ENCODE results near the gene GHRL.
A peak's percentile ranks its signal among the peaks of the same experiment; 100 is the strongest.
"Not testable (repeated sequence)": the region's sequence is repeated elsewhere in the genome, so short reads cannot be mapped to it uniquely, and the experiment has no call there.

The GHRL gene

DNA sequence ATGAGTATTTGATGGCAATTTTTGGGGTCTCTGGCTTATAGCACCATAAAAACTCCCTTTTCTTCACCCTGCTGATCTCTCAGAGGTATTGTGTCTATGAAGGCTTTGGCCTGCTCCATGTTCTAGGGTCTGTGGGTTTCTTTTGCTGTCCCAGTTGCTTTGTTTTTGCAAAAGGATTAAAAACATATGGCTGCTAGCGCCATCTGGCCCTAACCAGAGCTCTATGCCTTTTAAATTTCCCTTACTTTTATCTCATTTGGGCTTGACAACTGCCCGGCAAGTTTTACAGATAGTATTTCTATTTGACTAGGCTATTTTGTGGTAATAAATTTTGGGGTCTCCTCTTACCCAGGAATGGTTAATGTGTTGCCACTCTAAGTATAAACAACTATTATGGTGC is 6.4 kb upstream of the GHRL start:
- DNase-seq (ENCODE audit: low spot score): no peak

DNA sequence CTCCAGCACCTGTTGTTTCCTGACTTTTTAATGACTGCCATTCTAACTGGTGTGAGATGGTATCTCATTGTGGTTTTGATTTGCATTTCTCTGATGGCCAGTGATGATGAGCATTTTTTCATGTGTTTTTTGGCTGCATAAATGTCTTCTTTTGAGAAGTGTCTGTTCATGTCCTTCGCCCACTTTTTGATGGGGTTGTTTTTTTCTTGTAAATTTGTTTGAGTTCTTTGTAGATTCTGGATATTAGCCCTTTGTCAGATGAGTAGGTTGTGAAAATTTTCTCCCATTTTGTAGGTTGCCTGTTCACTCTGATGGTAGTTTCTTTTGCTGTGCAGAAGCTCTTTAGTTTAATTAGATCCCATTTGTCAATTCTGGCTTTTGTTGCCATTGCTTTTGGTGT is 5.3 kb upstream of the GHRL start:
- not testable (repeated sequence) for DNase-seq (ENCODE audit: low spot score)

DNA sequence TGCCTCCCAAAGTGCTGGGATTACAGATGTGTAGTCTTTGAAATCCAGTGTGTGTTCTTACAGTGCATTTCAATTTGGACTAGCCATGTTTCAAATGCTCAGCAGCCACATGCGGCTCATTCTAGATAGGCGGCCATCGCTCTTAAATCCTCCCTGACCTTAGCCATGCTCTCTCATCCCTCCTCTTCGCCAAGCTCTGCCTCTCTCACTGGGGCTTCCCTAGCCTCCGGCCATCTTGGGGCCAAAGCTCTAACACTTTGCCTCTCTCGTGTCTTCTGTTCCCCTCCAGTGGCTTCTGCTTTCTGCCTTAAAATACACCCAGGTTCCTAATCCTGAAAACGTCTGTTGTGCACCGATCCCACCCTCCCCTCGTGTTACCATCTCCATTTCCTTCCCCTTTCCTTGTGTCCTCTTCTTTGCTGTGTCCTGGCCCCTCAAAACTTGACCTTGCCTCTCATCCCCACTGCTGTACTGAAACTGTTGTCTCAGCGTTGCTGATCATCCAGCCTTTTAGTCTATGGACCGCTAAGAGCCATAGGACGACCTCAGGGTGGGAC is 1.4 kb upstream of the GHRL start:
- DNase-seq (ENCODE audit: low spot score): no peak

DNA sequence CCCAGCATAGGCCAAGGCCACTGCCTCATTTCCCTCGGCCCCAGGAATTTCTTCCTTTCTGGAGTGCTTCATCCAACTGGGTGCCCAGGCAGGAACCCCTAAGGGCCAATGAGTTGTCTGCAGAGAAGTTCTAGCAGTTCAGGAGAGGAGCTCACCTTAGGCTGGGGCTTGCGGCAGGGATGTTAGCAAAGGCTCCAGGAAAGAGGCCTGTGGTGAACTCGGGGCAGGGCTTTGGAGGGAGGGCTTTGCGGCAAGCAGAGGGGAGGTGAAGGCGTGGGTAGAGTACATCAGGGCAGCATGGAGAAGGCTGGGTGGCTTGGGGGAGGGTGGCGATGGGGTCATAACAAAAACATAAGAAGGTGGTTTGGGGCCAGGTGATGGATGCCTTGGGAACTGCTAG is 1.1 kb downstream of the GHRL start:
- DNase-seq (ENCODE audit: low spot score): no peak

DNA sequence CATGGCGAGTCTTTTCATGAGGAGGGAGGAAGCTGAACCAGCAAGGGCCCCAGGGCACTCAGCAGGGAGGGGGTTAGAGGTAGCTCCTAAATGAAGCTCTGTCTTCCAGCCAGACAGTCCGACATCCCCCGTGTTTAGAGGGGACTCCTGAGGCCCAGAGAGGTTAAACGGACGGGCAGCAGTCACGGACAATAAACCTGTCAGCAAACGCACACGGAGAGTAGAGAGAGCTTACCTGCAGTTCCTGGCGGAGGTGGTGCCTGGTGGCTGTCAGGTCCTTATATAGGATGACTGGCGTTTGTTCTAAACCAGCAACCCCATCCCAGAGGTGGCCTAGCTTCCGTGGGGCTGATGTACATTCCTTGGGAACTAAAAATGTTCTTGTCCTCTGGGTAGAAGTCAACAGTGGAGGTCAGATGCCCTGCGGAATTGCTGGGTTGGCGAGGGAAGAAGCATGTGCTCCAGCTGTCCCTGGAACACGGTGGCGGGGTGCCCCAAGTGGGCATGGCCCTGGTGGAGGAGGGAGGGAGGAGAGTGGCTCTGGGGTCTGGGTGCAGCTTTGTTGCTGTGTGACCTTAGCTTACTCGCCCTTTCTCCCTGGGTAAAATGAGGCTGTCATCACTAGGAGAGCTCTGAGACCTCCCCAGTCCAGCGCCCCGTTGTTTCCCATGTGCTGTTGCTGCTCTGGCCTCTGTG is 2.1 kb downstream of the GHRL start:
- no peak for DNase-seq (ENCODE audit: low spot score)

DNA sequence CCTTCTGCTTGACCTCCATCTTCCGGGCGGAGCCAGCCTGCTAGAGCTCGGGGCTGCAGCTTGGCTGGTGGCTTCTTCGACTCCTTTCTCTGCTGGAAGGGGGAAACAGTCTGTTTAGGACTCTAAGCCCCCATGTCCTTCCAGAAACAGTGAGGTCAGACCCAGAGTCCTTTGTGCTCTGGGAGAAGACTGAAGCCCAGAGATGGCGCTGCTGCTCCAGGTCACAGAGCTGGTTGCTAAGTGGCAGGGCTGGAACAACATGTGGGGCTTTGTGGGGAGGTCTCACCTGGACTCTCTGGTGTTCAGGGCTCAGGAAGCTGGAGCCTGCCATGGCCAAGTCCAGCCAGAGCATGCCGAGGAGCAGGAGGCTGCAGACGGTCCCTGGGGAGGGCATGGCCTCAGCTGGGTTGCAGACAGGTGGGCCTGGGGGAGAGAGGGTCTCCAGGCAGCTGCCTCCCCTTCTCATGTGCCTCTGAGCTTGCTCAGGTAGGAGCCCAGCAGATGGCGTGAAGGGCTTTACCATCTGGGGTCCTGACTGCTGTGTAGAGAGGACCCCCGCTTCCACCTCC is 2.9 kb downstream of the GHRL start:
- DNase-seq (ENCODE audit: low spot score): no peak

DNA sequence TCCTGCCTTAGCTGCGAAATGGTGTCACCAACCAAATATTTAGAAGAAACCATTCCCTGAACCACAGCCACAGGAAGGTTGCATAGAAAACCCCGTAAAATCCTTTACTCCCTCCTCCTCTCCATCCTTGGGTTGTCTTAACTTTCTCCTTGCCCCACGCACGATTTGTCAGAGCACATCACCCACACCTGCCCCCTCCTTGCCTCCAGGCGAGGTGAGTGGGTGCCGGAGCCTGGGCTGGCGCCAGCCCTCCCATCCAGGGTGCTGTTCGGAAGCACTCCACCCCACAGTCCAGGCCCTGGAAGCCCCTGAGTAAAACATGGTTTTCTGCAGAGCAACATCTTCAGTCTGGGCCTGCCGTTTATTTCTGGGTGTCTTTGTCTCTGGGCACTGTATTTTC is 3.7 kb downstream of the GHRL start:
- no peak for DNase-seq (ENCODE audit: low spot score)

DNA sequence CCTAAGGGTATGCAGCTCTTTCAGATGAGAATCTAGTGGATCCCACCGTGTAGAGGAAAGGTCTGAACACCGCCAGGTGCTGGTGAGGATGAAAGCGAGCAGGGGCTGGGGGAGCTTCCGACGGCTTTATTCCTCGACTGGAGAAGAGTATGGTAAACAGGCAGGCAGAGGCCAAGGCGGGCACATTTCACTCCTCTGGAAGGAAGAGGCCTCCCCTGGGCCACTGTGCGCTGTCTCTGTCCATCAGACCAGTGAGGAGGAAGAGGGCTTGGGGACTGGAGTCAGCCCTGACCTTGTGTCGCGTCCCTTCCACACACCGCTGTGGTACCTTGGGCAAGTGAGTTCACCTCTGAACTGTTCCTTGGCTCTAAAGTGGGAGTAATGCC is 4.2 kb downstream of the GHRL start:
- no peak for DNase-seq (ENCODE audit: low spot score)

DNA sequence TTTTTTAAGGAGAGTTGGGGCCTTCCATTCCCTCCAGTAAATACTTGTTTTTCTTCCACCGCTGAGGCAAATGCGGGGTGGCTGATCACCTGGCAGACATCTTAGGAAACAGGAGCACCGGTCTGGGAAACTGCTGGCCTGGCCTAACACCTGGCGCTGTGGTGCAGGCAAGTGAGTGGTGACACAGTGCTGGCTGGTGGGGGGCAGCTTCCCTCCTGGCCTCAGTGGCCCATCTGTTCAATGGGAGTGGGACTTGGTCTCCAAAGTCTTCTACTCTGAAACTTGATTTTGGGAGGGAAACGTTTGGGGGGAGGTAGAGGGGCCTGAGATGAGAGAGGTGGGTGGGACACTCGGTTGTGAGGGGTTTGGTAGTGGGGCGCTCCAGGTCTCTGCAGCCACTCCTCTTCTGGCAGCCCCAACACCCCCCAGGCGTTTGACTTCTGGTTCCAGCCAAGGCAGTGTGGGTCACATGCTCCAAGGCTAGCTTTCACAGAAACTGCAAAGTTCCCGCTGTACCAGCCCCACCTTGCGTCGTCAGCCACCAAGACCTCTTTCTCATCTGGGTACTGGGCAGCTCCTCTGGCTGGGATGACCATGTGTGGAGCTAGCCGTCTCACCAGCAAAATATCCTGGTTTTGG is 4.7 kb downstream of the GHRL start:
- DNase-seq (ENCODE audit: low spot score): no peak

DNA sequence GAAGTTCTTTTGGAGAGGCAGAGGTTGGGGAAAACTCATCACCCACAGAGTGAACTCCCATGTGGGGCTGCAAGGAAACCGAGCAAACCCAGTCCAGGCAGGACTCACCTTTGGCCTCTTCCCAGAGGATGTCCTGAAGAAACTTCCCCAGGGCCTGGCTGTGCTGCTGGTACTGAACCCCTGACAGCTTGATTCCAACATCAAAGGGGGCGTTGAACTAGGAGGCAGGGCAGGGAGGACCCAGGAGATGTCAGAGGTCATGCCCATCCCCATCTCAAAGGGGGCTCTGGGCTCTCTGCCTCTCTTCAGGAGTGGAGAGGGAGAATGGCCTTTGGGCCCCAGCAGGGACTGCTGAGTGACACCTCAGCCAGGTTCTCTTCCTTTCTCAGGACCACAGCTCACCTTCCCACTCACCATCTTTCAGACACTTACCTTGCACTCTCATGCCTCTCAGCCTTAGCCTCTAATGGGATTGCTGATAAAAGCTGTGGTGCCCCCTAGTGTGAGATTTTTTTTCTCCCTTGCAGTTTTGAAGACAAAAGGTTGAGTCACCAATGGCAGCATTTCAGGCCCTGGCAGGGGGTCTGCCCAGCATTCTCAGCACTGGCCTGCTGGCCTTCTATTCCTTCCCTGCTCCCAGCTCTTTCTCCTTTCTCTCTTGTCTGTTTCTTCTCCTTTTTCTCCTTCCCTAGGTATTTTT is 6.0 kb downstream of the GHRL start:
- DNase-seq (ENCODE audit: low spot score): peak; percentile 52

DNA sequence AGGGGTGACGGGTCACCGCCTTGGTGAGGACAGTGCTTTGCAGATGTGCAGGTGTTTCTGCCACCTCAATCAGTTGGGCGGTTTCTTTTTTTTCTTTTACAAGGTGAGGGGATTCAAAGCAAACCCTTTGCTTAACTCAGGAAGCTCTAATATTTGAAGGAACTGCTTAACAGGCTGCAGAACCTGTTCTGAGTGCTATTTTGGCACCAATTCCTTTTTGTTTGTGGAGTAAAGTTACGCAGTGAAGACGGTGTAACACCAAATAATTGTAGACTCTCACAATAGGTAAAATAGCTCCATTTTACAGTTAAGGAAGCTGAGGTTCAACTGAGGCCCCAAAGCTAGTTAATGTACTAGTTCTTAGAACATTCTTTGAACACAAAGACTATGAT is 6.6 kb downstream of the GHRL start:
- no peak for DNase-seq (ENCODE audit: low spot score)

DNA sequence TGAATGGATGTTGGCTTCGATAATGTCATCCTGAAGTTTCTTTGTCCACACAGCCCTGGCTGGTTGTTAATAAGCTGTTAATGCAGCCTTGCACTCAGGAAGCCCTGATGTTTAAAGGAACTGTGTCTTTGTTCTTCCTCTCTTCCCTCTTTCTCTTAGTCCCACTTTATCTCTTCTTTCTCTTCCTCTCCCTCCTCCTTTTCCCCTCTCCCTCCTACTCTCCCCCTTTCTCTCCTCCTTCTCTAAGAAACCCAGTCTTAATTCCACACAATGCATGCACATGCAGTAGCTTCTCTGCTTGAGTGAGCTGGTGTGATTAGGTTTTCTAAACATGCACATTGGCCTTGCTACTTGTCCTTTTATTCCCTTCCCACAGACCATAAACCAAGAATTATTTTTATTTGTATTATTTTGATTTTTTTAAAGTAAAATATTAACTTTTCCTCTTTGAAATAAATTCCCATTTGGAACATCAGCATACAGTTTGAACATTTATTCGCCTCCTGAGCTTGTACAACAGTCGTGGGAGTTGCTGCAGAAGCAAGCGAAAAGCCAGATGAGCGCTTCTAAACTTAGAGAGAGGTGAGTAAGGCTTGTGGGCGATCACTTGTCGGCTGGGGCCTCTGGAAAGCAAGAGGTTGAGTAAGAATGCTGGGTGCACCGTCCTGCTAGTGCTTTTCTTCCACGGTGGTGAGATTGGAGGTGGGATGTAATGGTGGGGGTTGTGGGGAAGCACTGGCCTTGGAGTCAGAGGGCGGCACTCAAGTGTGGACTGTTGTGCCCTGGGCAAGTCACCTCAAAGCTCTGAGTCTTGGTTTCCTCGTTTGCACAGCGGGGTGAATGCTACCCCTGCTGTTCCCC is 7.2 kb downstream of the GHRL start:
- no peak for DNase-seq (ENCODE audit: low spot score)

DNA sequence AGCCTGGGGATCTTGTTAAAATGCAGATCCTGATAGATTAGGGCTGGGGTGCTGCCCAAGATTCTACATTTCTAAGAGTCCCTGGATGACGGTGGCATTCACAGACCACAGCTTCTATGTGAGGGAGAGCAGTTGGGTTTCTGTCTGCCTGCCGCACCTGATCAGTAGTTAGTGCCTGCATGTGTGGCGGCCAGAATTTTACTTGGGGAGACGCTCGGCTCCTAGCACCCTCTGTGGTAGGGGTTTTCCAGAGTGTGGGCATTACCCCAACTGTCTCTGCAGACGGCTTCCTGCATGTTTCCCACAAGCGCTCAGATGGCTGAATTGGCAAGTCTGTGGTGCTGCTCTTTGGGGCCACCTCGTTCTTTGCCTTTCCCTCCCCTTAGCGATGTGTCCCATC is 8.3 kb downstream of the GHRL start:
- DNase-seq (ENCODE audit: low spot score): peak; percentile 58

DNA sequence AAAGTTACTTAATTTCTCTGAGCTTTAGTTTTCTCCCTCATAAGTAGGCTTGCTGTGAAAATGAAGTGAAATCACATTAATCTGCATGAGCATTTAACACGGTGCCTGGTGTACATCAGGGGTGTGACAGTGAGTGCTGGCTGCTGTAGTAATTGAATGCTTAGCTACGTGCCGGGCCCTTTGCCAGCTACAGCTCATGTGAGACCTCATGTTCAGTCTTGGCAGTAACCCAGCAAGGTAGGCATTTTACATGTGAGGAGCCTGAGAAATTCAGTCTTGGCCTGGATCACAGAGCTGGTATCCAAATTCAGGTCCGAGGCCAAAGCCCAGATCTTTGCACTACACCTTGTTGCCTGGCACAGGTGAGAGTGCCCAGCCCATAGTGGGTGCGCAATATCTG is 9.1 kb downstream of the GHRL start:
- no peak for DNase-seq (ENCODE audit: low spot score)

DNA sequence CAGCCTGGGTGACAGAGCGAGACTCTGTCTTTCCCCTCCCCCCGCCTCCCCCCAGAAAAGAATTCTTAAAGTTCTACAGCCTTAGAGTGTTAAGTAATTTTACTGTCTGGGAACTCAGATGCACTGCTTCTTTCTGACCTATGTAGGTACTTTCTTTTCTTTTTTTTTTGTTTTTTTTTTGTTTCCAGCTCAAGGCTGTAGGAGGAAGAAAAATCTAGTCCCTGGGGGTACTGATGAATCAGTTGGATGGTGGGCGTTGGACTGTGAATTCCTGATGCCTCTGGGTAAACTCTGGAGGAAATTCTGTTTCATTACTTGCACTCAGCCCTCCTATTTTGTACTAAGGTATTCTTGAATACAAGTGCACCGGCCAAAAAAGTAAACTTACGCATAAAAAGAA is 10.8 kb downstream of the GHRL start:
- no peak for DNase-seq (ENCODE audit: low spot score)

DNA sequence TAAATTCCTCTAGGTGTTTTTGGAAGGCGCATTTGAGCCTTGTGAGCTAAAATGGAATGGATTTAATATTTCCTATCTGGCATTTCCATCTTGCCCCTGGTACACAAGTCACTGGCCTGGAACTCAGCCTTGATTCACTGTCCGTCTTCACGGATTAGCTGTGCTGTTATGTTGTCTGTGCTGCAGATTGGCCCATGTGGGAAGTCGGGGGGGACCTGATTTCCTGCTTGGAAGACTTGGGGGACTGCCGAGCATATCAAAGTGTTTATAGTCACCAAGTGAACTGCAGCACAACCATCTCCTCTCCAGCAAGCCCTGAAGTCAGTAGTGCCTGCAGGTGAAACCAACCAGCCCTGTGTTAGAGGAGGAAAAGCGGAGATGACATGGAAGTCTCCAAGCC is 12.2 kb downstream of the GHRL start:
- DNase-seq (ENCODE audit: low spot score): no peak

DNA sequence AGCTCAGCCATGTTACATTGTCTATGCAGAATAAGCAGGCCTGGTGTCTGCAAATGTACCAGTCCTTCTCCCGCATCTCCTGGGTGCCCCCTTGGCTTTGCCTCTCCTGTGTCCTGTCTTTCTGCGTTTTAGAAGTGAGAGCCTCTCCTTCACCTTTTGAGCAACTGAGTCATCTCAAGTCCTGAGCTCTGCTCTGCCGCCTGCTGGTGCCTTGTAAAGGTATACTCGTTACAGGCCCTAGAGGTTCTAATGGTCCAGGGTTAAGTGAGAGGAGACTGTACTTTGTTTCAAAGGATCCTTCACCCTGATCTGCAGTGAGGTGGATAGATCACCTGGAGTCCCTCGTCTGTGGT is 12.6 kb downstream of the GHRL start:
- no peak for DNase-seq (ENCODE audit: low spot score)

DNA sequence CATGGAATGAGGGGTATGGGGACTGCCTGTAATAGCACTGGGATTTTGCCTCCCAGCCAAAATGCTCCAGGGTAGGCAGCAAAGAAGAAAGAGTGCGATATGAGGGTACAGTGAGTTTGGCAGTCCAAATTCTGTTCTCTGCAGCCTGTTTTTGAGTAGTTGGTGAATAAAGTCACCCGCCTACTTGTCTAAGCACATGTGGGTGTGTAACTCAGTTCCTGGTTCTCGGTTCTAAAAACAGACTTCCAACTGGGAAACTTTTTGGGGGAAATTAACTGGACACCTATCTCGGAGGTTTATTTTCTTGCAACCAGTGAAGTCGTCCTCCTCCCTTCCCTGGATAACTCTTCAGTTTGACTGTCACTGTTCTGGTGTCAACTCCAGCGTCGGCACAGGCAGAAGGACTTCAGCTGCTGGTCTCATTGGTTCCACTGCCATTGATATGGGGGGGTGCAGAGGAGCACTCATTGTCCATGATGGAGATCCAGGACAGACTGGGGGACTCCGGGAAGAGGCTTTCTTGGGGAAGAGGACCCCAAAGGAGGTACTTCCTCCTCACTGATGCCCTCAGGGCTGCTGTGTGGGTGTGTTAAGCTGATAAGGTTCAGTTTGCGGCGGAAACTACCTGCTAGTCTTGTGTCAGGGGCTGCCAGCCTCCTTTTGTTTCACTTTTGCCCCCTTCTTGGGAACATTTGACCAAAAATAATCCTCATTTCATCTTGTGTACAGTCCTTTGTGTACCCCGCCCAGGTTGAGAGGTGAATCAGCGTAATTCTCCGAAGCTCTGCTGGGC is 13.2 kb downstream of the GHRL start:
- no peak for DNase-seq (ENCODE audit: low spot score)

DNA sequence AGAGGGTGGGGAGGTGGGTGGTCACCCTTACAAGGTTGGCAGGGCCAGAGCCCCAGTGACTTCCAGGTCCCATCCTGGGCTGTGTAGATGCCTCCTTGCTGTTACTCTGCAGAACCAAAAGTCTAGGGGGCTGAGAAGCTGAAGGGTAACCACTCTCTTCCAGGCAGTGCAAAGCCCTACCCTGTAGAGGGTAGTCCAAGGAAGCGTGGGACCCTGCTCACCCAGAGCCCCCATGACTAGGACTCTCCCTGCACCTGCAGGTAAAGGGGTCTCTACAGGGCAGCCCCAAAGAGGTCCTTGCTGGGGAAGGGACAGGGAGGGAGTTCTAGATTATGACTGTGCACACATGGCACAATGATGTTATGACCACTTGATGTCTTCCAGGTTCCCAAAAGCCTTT is 14.2 kb downstream of the GHRL start:
- no peak for DNase-seq (ENCODE audit: low spot score)

DNA sequence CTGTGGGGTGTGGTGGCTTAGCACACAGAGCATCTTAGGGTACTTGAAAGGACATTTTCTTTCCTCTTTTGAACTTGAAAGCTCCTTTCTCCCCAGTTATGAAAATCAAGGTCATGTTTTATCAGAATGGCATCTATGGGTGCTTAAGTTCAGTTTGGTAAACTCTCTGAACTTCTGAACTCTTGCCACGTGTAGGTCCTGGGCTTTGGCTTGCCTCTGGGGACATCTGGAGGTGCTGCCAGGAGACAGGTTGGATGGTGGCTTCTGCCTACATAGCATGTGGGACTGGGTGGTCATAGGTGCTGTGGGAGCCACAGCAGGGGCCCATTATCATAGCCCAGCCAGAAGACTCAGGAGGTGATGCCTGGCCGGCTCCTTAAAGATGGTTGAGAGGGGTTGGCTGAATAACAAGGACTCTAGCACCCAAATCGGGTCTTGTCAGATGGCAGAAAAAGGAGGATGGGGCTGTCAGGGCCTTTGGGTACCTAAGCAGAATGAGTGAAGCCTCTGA is 15.6 kb downstream of the GHRL start:
- DNase-seq (ENCODE audit: low spot score): no peak

DNA sequence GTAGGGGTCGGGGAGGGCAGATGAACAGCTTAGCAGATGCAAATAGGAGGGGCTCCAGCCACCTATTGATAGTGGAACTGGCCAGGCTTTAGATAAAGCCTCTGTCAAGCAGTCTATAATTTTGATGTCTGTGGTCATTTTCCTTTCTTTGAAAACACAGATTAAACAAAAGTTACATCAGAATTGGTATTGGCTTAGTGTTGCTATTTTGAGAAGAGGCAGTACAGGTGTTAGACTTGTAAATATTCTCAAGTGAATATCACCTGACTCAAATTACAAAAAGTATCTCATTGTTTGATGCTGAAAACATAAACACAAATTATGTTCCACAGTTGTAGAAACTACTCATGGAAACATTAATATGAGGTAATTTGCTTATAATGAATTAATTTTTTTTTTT is 18.1 kb downstream of the GHRL start:
- no peak for DNase-seq (ENCODE audit: low spot score)

Measured in CD4-positive, alpha-beta T cell treated with Interleukin-6 at 100 ng/mL for 8 hours (primary cell).